ENCODE measurements around the gene SAPCD2. TPM values are rescaled to one million over a fixed set of nuclear protein-coding genes. Genes with fewer than 3 reads are reported as not detected.

Gene SAPCD2
- total and polyA plus RNA-seq, 10 donors = 0.76 to 6.5 (median 2.4) TPM

DNA sequence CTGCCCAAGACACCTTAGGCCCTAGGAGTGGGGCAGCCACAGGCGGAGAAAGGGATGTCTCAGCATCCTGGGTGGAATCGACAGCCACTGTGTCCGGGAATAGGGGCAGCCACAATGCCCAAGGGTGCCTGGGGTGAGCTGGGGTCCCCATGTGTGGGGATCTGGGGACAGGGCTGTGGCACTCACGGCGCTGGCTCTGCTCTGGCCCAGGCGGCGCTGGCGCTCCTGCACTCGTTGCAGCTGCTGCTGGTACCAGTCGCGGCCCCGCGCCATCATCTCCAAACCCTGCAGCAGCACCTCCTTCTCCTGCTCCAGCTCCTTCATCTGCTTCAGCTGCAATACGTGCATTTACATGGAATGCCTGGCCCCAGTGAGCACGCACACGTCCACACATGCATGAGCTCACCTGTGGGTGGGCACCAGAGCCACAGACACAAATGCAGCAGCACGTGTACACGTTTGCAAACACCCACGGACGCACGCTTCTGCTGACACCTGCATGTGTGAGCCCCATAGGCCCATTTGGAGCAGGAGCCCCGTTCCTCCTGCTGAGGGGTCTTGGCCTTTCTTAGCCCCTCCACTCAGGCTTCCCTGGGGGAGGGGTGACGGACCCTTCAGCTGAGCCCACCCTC is 4.9 kb downstream of the SAPCD2 start:
- intact Hi-C loops (cut with DNase I; ENCODE audit: low total_unique reads) = loop anchor here (10.0 kb wide), 1 partner anchor 281 kb away; no protein-coding TSS in a partner anchor

GRCh38 chr9:137064880-137065164 is 5.5 kb downstream of the SAPCD2 start:
- Histone ChIP-seq H3K27me3 (replicated peaks in 1 of 7) (peaks cover 0 to 18% (median 7%) of the 10 kb centered on the region in 7 donors), H3K4me1 (peaks cover 2 to 40% (median 24%) of the 10 kb centered on the region in 6 donors), H3K4me3 (no peak overlapping the region), H3K9me3 (no peaks in the 10 kb centered on the region), H3K27ac (no peak overlapping the region), H3K36me3 (peaks cover 0 to 5% (median 0%) of the 10 kb centered on the region in 6 donors)
- TF ChIP-seq POLR2AphosphoS5 (IDR thresholded peaks at IDR 0.05) (no peak), POLR2A (IDR thresholded peaks at IDR 0.05) (no peak)
- TF ChIP-seq, protein P1, sequence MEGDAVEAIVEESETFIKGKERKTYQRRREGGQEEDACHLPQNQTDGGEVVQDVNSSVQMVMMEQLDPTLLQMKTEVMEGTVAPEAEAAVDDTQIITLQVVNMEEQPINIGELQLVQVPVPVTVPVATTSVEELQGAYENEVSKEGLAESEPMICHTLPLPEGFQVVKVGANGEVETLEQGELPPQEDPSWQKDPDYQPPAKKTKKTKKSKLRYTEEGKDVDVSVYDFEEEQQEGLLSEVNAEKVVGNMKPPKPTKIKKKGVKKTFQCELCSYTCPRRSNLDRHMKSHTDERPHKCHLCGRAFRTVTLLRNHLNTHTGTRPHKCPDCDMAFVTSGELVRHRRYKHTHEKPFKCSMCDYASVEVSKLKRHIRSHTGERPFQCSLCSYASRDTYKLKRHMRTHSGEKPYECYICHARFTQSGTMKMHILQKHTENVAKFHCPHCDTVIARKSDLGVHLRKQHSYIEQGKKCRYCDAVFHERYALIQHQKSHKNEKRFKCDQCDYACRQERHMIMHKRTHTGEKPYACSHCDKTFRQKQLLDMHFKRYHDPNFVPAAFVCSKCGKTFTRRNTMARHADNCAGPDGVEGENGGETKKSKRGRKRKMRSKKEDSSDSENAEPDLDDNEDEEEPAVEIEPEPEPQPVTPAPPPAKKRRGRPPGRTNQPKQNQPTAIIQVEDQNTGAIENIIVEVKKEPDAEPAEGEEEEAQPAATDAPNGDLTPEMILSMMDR (IDR thresholded peaks at IDR 0.05 in 8 of 11, conservative IDR thresholded peaks at IDR 0.05 in 3 of 11) = no peak
- intact Hi-C loops (cut with DNase I; ENCODE audit: low total_unique reads) = loop anchor here (10.0 kb wide), 1 partner anchor 280 kb away; no protein-coding TSS in a partner anchor
- DNase-seq = no peak
- WGBS, 5 donors = 88 to 95% (median 93%) methylated on average over 12 of the region's 12 CpGs

More for the DNA sequence above, 4.9 kb downstream of the SAPCD2 start:
- H3K27me3 ChIP-seq (replicated peaks in 1 of 7) = peaks cover 0 to 22% (median 7%) of the 10 kb centered on the region in 7 donors
- no peak overlapping the region for H3K4me3 ChIP-seq
- H3K27ac ChIP-seq = no peak overlapping the region
- TF ChIP-seq POLR2AphosphoS5 (IDR thresholded peaks at IDR 0.05) (no peak), POLR2A (IDR thresholded peaks at IDR 0.05) (no peak)
- TF ChIP-seq, protein P1 (IDR thresholded peaks at IDR 0.05 in 8 of 11, conservative IDR thresholded peaks at IDR 0.05 in 3 of 11) = no peak
- peaks cover 0 to 5% (median 0%) of the 10 kb centered on the region in 6 donors for H3K36me3 ChIP-seq
- WGBS, 5 donors = 93 to 100% (median 95%) methylated on average over 13 to 23 of the region's 23 CpGs
- H3K9me3 ChIP-seq = no peaks in the 10 kb centered on the region
- peaks cover 2 to 46% (median 28%) of the 10 kb centered on the region in 6 donors for H3K4me1 ChIP-seq
- no peak for DNase-seq

DNA sequence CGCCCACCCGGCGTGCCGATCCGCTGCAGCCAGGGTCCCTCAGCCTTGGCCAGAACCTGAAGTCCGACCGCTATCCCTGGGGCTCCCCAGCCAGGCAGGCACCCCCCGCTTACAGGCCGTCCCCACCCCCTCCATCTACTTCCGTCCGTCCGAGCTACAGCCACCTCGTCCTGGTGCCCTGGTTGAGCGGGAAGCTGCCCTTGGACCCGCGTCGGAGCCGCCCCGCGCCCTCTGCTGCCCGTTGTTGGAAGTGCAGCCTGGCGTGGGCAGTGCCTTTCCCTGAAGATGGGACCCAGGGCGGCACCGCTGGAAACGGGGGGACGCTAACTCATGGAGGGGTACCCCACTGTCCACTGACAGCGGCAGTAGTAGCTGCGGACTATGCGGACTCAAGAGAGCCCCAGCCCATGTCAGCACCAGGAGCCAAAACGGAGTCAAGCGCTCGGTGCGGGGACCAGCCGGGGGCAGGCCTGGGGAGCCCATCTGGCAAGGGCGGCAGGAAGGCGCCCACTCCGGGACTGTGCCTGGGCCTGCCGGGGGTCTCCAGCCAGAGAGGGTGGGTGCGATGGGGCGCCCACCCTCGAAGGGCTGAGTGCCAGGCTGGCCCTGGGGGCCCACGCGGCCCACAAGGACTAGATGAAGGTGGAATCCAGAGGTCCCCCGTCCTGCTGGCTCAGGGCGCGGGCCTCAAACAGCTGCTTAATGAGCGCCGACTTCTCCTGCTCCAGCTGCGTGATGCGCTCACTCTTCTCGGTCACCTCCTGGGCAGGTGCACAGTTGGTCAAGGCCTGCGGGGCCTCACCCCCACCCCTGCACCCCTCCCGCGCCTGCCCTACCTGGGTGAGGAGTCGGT is 6.1 kb downstream of the SAPCD2 start:
- peaks cover 0 to 5% (median 0%) of the 10 kb centered on the region in 6 donors for H3K36me3 ChIP-seq
- intact Hi-C loops (cut with DNase I; ENCODE audit: low total_unique reads) = loop anchor here (10.0 kb wide), 1 partner anchor 279 kb away; no protein-coding TSS in a partner anchor
- no peak overlapping the region for H3K4me3 ChIP-seq
- TF ChIP-seq POLR2A (IDR thresholded peaks at IDR 0.05) (no peak), POLR2AphosphoS5 (IDR thresholded peaks at IDR 0.05) (peak; percentile 37 to 73 (median 51))
- TF ChIP-seq, protein P1 (IDR thresholded peaks at IDR 0.05 in 8 of 11, conservative IDR thresholded peaks at IDR 0.05 in 3 of 11) = peak; percentile 93 to 99 (median 97)
- H3K4me1 ChIP-seq = peaks cover 2 to 34% (median 18%) of the 10 kb centered on the region in 6 donors
- H3K27me3 ChIP-seq (replicated peaks in 1 of 7) = peaks cover 0 to 12% (median 3%) of the 10 kb centered on the region in 7 donors
- no peaks in the 10 kb centered on the region for H3K9me3 ChIP-seq
- DNase-seq = peak; percentile 92
- H3K27ac ChIP-seq = no peak overlapping the region
- WGBS, 5 donors = 56 to 86% (median 59%) methylated on average over 14 to 55 of the region's 55 CpGs

All from spleen (tissue), 11 donors.